MM.1S (cell line): ENCODE data around the gene ATP9A.

Experiments
- DNase-seq: peaks from one replicate; pipeline ENCODE4 v3.0.0-alpha.2; 2015
- H2AFZ ChIP-seq: fragments of 300-600 bp; sonication (generic); 2 replicates; pipeline ENCODE4 v1.6.0; 2016; ENCODE audit warnings: antibody characterized with exemption, low read length
- H3F3A ChIP-seq: fragments of 300-600 bp; sonication (generic); 2 replicates; pipeline ENCODE4 v1.6.1; 2016; ENCODE audit warnings: mild to moderate bottlenecking, antibody characterized with exemption, low read length, moderate library complexity, mixed read lengths; ENCODE audit not compliant: insufficient read depth
- H3K27ac ChIP-seq: fragments of 300-600 bp; sonication (generic); 2 replicates; pipeline ENCODE4 v1.5.1; 2016; ENCODE audit warnings: mild to moderate bottlenecking, low read length
- H3K27me3 ChIP-seq: fragments of 300-600 bp; sonication (generic); replicated peaks from 2 replicates; pipeline ENCODE4 v1.6.0; 2016; ENCODE audit warnings: low read length; ENCODE audit not compliant: insufficient read depth
- H3K36me3 ChIP-seq: fragments of 300-600 bp; sonication (generic); replicated peaks from 2 replicates; pipeline ENCODE4 v1.6.1; 2016; ENCODE audit warnings: mild to moderate bottlenecking, low read length, mixed read lengths; ENCODE audit not compliant: insufficient read depth
- H3K4me1 ChIP-seq: fragments of 300-600 bp; sonication (generic); 2 replicates; pipeline ENCODE4 v1.6.1; 2016; ENCODE audit warnings: low read length, mixed read lengths
- H3K4me2 ChIP-seq: fragments of 300-600 bp; sonication (generic); 2 replicates; pipeline ENCODE4 v1.6.0; 2016; ENCODE audit warnings: low read depth, low read length
- H3K4me3 ChIP-seq: fragments of 300-600 bp; sonication (generic); 2 replicates; pipeline ENCODE4 v1.5.1; 2016; ENCODE audit warnings: low read length, mixed read lengths
- H3K79me2 ChIP-seq: fragments of 300-600 bp; sonication (generic); 2 replicates; pipeline ENCODE4 v1.6.1; 2016; ENCODE audit warnings: mixed run types, low read length, mixed read lengths
- H3K9ac ChIP-seq: fragments of 300-600 bp; sonication (generic); 2 replicates; pipeline ENCODE4 v1.6.1; 2016; ENCODE audit warnings: low read length, mixed read lengths
- H3K9me2 ChIP-seq: fragments of 300-600 bp; sonication (generic); replicated peaks from 2 replicates; pipeline ENCODE4 v1.6.1; 2016; ENCODE audit warnings: mild to moderate bottlenecking, low read length, mixed read lengths; ENCODE audit not compliant: insufficient read depth
- H3K9me3 ChIP-seq: fragments of 300-600 bp; sonication (generic); replicated peaks from 2 replicates; pipeline ENCODE4 v1.6.1; 2016; ENCODE audit warnings: mild to moderate bottlenecking, low read length, mixed read lengths; ENCODE audit not compliant: insufficient read depth
- H4K20me1 ChIP-seq: fragments of 300-600 bp; sonication (generic); 2 replicates; pipeline ENCODE4 v1.6.1; 2016; ENCODE audit warnings: mild to moderate bottlenecking, low read length, moderate library complexity, mixed read lengths; ENCODE audit not compliant: insufficient read depth
- CTCF ChIP-seq: fragments of 300-600 bp; sonication (generic); IDR thresholded peaks from 2 replicates; pipeline ENCODE4 v1.5.1; 2016; ENCODE audit warnings: antibody characterized with exemption, low read length, mixed read lengths
- EZH2 ChIP-seq: fragments of 300-600 bp; sonication (generic); optimal IDR thresholded peaks from 2 replicates; pipeline ENCODE3; 2017; ENCODE audit warnings: low read depth, mild to moderate bottlenecking, antibody characterized with exemption, low read length, mixed read lengths
- EZH2phosphoT487 ChIP-seq: fragments of 300-600 bp; sonication (generic); IDR thresholded peaks from 2 replicates; pipeline ENCODE4 v1.6.1; 2018; ENCODE audit warnings: antibody characterized with exemption, low read length

The ATP9A gene

GRCh38 chr20:51666126-51666525 is 102.1 kb downstream of the ATP9A start:
- Histone ChIP-seq H3K36me3 (no peaks in the 10 kb centered on the region), H3K27me3 (no peaks in the 10 kb centered on the region), H3K4me3 (no peak overlapping the region), H2AFZ (no peak overlapping the region), H3K4me1 (no peaks in the 10 kb centered on the region), H3K4me2 (no peak overlapping the region), H3K9ac (no peak overlapping the region), H3K79me2 (no peaks in the 10 kb centered on the region), H3K9me3 (no peaks in the 10 kb centered on the region), H4K20me1 (no peaks in the 10 kb centered on the region), H3K9me2 (no peaks in the 10 kb centered on the region), H3F3A (no peaks in the 10 kb centered on the region), H3K27ac (no peak overlapping the region)
- TF ChIP-seq CTCF (no peak), EZH2 (no peak), EZH2phosphoT487 (no peak)
- no peak for DNase-seq

- Histone ChIP-seq H3K4me2 (no peak overlapping the region), H3K9ac (no peak overlapping the region), H2AFZ (no peak overlapping the region), H3K36me3 (no peaks in the 10 kb centered on the region), H3K79me2 (no peaks in the 10 kb centered on the region), H3F3A (no peaks in the 10 kb centered on the region), H3K4me3 (no peak overlapping the region), H3K27me3 (no peaks in the 10 kb centered on the region), H3K9me2 (no peaks in the 10 kb centered on the region), H3K9me3 (no peaks in the 10 kb centered on the region), H4K20me1 (no peaks in the 10 kb centered on the region), H3K27ac (no peak overlapping the region), H3K4me1 (no peaks in the 10 kb centered on the region)
- TF ChIP-seq EZH2 (no peak), EZH2phosphoT487 (no peak), CTCF (no peak)
- no peak for DNase-seq
These were observed 102.6 kb downstream of the ATP9A start for GRCh38 chr20:51665543-51666118.

GRCh38 chr20:51661609-51662178 is 106.5 kb downstream of the ATP9A start:
- H3K4me2 ChIP-seq = no peak overlapping the region
- H3K9me3 ChIP-seq = no peaks in the 10 kb centered on the region
- no peaks in the 10 kb centered on the region for H3K79me2 ChIP-seq
- H3K27ac ChIP-seq = no peak overlapping the region
- no peak overlapping the region for H3K9ac ChIP-seq
- no peaks in the 10 kb centered on the region for H3K36me3 ChIP-seq
- H3K4me1 ChIP-seq = no peaks in the 10 kb centered on the region
- no peaks in the 10 kb centered on the region for H4K20me1 ChIP-seq
- H3K9me2 ChIP-seq = no peaks in the 10 kb centered on the region
- H3K4me3 ChIP-seq = no peak overlapping the region
- H2AFZ ChIP-seq = no peak overlapping the region
- no peaks in the 10 kb centered on the region for H3F3A ChIP-seq
- no peak for DNase-seq
- TF ChIP-seq EZH2phosphoT487 (no peak), EZH2 (no peak), CTCF (no peak)
- no peaks in the 10 kb centered on the region for H3K27me3 ChIP-seq
